Measurements from ENCODE around the gene NAALADL2. TPM values are rescaled to one million over a fixed set of nuclear protein-coding genes. Genes with fewer than 3 reads are reported as not detected.

Gene NAALADL2
- total RNA-seq, 1 experiment from 2014 or later: 1.6 TPM

- no peaks in the 10 kb centered on the region for H3K79me2 ChIP-seq (ENCODE audit: insufficient read depth, low read length)
- DNase-seq: no peak
- no peaks in the 10 kb centered on the region for H3K9me3 ChIP-seq (ENCODE audit: control insufficient read depth, low read depth, low read length)
- no peaks in the 10 kb centered on the region for H3K27me3 ChIP-seq (ENCODE audit: insufficient read depth, low read length)
- no peak overlapping the region for H3K4me3 Mint-ChIP-seq
- H2BK12ac ChIP-seq (ENCODE audit: insufficient read length, low read depth, low read length): no peak overlapping the region
- H3K4me1 Mint-ChIP-seq: peaks cover 5 to 6% of the 10 kb centered on the region in 2 experiments; a peak in 3 of 4 replicates
- TF ChIP-seq CTCF (conservative IDR thresholded peaks at IDR 0.05): no peak
- no peak overlapping the region for H2AFZ ChIP-seq (ENCODE audit: low read length)
- H4K8ac ChIP-seq (replicated peaks; ENCODE audit: insufficient read length, low read depth, low read length): no peak overlapping the region
- H3K27ac Mint-ChIP-seq: no peak overlapping the region
- H4K5ac ChIP-seq (ENCODE audit: insufficient read length, low read depth, low read length): no peak overlapping the region
- H3K18ac ChIP-seq (ENCODE audit: insufficient read length, low read depth, low read length): no peak overlapping the region
- no peak overlapping the region for H3T11ph ChIP-seq (ENCODE audit: low read length)
- H2BK20ac ChIP-seq (ENCODE audit: low read depth, low read length, poor library complexity, severe bottlenecking): no peak overlapping the region
- WGBS (ENCODE audit: extremely low coverage, insufficient read length, low lambda C conversion rate): no CpG with 5 or more reads among the region's 1 CpG
- no peak overlapping the region for H2BK5ac ChIP-seq (ENCODE audit: insufficient read length, low read length)
- H3K23ac ChIP-seq (ENCODE audit: insufficient read length, low read depth, low read length): no peak overlapping the region
- H3K14ac ChIP-seq (ENCODE audit: insufficient read depth, low read length): no peak overlapping the region
- H4K91ac ChIP-seq (ENCODE audit: insufficient read length, low read depth, low read length): no peak overlapping the region
- no peaks in the 10 kb centered on the region for H3K36me3 Mint-ChIP-seq (ENCODE audit: insufficient read depth in 1 of 3, low read depth in 3 of 3)
- H4K20me1 ChIP-seq (ENCODE audit: control insufficient read depth, insufficient read depth, insufficient read length): no peaks in the 10 kb centered on the region
- H3K4me2 ChIP-seq (ENCODE audit: insufficient read depth, insufficient read length, low read length): no peak overlapping the region
- no peak overlapping the region for H2BK15ac ChIP-seq (ENCODE audit: low read depth, low read length)
- no peaks in the 10 kb centered on the region for H3K4me1 ChIP-seq (ENCODE audit: insufficient read depth, low read length)
- no peaks in the 10 kb centered on the region for H3K79me1 ChIP-seq (ENCODE audit: insufficient read depth, low read depth, low read length, poor library complexity, severe bottlenecking)
- H3K27ac ChIP-seq (ENCODE audit: insufficient read length, low read depth, low read length): no peak overlapping the region
- no peak overlapping the region for H3K9ac ChIP-seq (ENCODE audit: extremely low read depth, insufficient read length, low read length)
- no peaks in the 10 kb centered on the region for H3K27me3 Mint-ChIP-seq (ENCODE audit: low read depth)
- no peaks in the 10 kb centered on the region for H3K9me3 Mint-ChIP-seq
- H2AK5ac ChIP-seq (ENCODE audit: insufficient read length, low read length): no peak overlapping the region
- H2BK120ac ChIP-seq (ENCODE audit: low read depth, low read length, poor library complexity, severe bottlenecking): no peak overlapping the region
- H3K23me2 ChIP-seq (ENCODE audit: insufficient read length, low read depth, low read length, poor library complexity, severe bottlenecking): no peaks in the 10 kb centered on the region
- H3K4ac ChIP-seq (ENCODE audit: low read depth, low read length): no peak overlapping the region
- H3K56ac ChIP-seq (ENCODE audit: insufficient read length, low read depth, low read length): no peak overlapping the region
These were observed 101.8 kb downstream of the NAALADL2 start for GRCh38 chr3:174960898-174961297.

Measured in H9 (cell line).